ENCODE measurements around the gene NRXN3. TPM values are rescaled to one million over a fixed set of nuclear protein-coding genes. Genes with fewer than 3 reads are reported as not detected.

NRXN3 gene
- total and polyA plus RNA-seq, 4 donors, result 1.4 to 8.3 (median 4.4) TPM

DNA sequence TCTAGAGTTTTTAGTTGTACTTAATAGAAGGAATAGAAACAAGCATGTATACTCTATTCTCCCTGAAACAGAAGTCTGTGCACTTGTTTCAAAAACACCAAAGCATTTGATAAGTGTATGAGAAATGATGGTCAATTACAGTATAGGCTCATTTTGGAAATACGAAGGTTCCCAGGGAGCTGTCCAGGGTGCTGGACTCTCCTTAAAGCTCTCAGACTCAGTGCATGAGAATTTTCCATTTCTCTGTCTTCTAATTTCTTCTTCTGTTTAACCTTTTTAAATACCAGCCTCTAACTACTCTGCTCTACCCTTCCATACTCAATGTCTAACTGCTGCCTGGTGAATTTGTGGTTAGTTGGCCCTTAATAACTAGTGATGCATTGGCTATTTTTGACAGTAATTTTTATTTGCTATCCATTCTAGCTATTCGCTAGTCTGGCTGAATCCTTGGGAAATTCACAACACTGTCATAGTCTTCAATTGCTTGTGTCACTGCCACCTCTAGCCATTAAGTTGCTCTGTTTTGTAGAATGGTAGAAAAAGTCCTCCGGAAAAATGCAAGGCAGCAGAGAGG, 229.2 kb downstream of the NRXN3 start:
- H3K27me3 ChIP-seq (ENCODE audit: control insufficient read depth in 3 of 3, insufficient read depth in 3 of 3, low read length in 2 of 3), result peaks cover 0 to 1% (median 0%) of the 10 kb centered on the region in 3 donors
- no peaks in the 10 kb centered on the region for H3K4me1 ChIP-seq (ENCODE audit: control insufficient read depth in 5 of 5, insufficient read depth in 5 of 5, low read length in 5 of 5)
- no peaks in the 10 kb centered on the region for H3K36me3 ChIP-seq (ENCODE audit: control insufficient read depth in 4 of 4, insufficient read depth in 4 of 4, low read length in 4 of 4)
- no peaks in the 10 kb centered on the region for H3K9me3 ChIP-seq (ENCODE audit: control insufficient read depth in 4 of 4, insufficient read depth in 3 of 4, low read length in 3 of 4)
- no peak overlapping the region for H3K27ac ChIP-seq (ENCODE audit: low read depth in 1 of 2, low read length in 1 of 2)
- DNase-seq, result peak; percentile 30 to 61 (median 31)
- TF ChIP-seq, protein P1, sequence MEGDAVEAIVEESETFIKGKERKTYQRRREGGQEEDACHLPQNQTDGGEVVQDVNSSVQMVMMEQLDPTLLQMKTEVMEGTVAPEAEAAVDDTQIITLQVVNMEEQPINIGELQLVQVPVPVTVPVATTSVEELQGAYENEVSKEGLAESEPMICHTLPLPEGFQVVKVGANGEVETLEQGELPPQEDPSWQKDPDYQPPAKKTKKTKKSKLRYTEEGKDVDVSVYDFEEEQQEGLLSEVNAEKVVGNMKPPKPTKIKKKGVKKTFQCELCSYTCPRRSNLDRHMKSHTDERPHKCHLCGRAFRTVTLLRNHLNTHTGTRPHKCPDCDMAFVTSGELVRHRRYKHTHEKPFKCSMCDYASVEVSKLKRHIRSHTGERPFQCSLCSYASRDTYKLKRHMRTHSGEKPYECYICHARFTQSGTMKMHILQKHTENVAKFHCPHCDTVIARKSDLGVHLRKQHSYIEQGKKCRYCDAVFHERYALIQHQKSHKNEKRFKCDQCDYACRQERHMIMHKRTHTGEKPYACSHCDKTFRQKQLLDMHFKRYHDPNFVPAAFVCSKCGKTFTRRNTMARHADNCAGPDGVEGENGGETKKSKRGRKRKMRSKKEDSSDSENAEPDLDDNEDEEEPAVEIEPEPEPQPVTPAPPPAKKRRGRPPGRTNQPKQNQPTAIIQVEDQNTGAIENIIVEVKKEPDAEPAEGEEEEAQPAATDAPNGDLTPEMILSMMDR (IDR thresholded peaks at IDR 0.05; ENCODE audit: control extremely low read depth, extremely low read depth), result no peak
- 57 to 65% methylated on average over 3 of the region's 3 CpGs for WGBS, 2 donors
- no peak overlapping the region for H3K9ac ChIP-seq (ENCODE audit: insufficient read depth in 1 of 2, low read length in 2 of 2)
- H3K4me3 ChIP-seq, result no peak overlapping the region
- ATAC-seq (ENCODE audit: insufficient read depth, low FRiP score), result no peak

DNA sequence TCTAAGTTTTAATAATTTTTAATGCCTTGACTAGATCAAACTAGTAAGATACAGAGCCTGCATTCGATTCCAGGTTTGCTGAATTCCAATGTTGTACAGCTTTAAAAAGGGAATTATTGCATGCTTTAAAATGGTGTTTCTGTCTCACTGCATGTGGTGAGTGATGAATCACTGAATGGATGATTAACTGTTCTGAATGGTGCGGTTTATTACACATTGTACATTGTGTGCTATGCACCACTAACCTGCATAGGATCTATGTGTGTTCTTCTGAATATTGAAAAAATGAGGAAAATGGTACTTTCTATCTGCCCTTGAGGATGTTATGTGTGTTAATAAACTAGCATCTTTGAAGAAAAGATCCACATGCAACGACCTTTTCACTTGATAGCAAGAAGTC, 231.7 kb downstream of the NRXN3 start:
- Histone ChIP-seq H3K9ac (ENCODE audit: insufficient read depth in 1 of 2, low read length in 2 of 2) (no peak overlapping the region), H3K27me3 (ENCODE audit: control insufficient read depth in 3 of 3, insufficient read depth in 3 of 3, low read length in 2 of 3) (peaks cover 0 to 3% (median 0%) of the 10 kb centered on the region in 3 donors), H3K9me3 (ENCODE audit: control insufficient read depth in 4 of 4, insufficient read depth in 3 of 4, low read length in 3 of 4) (no peaks in the 10 kb centered on the region), H3K4me1 (ENCODE audit: control insufficient read depth in 5 of 5, insufficient read depth in 5 of 5, low read length in 5 of 5) (no peaks in the 10 kb centered on the region), H3K27ac (ENCODE audit: low read depth in 1 of 2, low read length in 1 of 2) (no peak overlapping the region), H3K36me3 (ENCODE audit: control insufficient read depth in 4 of 4, insufficient read depth in 4 of 4, low read length in 4 of 4) (no peaks in the 10 kb centered on the region), H3K4me3 (no peak overlapping the region)
- TF ChIP-seq, protein P1 (IDR thresholded peaks at IDR 0.05; ENCODE audit: control extremely low read depth, extremely low read depth), result no peak
- DNase-seq (no peak), ATAC-seq (ENCODE audit: insufficient read depth, low FRiP score) (no peak)
- WGBS, 2 donors, result 80 to 85% methylated on average over 3 of the region's 3 CpGs

DNA sequence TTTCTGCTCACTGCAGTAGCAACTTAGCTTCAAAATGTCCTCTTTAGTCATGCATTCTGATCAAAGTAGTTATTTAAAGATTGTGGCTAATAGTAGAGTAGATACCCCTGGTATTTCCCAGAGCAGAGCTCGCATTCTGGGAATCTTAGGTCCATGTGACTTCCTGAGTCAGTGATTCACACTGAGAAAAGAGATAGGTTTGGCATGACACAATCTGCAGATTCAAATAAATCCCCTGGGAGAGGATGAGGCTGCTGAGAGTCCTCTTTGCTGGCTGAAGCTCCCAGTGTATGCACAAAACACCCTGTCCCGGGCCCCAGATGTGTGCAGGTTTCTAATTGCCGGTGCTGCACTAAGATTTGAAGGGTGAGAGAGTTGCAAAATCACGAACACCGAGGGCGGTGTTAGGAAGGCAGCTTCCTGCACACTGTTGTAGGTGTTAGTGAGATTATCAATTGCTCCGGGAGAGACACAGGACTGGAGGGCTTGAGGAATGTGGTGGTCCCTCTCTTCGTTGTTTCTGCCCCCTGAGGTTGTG, 233.2 kb downstream of the NRXN3 start:
- 27 to 35% methylated on average over 8 of the region's 8 CpGs for WGBS, 2 donors
- H3K36me3 ChIP-seq (ENCODE audit: control insufficient read depth in 4 of 4, insufficient read depth in 4 of 4, low read length in 4 of 4), result no peaks in the 10 kb centered on the region
- no peaks in the 10 kb centered on the region for H3K4me1 ChIP-seq (ENCODE audit: control insufficient read depth in 5 of 5, insufficient read depth in 5 of 5, low read length in 5 of 5)
- no peak overlapping the region for H3K27ac ChIP-seq (ENCODE audit: low read depth in 1 of 2, low read length in 1 of 2)
- TF ChIP-seq, protein P1 (IDR thresholded peaks at IDR 0.05; ENCODE audit: control extremely low read depth, extremely low read depth), result no peak
- ATAC-seq (ENCODE audit: insufficient read depth, low FRiP score) (no peak), DNase-seq (no peak)
- peaks cover 0 to 3% (median 0%) of the 10 kb centered on the region in 3 donors for H3K27me3 ChIP-seq (ENCODE audit: control insufficient read depth in 3 of 3, insufficient read depth in 3 of 3, low read length in 2 of 3)
- no peak overlapping the region for H3K4me3 ChIP-seq
- H3K9me3 ChIP-seq (ENCODE audit: control insufficient read depth in 4 of 4, insufficient read depth in 3 of 4, low read length in 3 of 4), result no peaks in the 10 kb centered on the region
- no peak overlapping the region for H3K9ac ChIP-seq (ENCODE audit: insufficient read depth in 1 of 2, low read length in 2 of 2)

Measured in lung (tissue), 12 donors.